GM21515 (cell line): ENCODE results near the gene OS9.

Experiments
- ATAC-seq: cut with Tn5 transposase; IDR thresholded peaks from one replicate; pipeline ENCODE4 v1.9.1; 2021; ENCODE audit not compliant: unreplicated experiment

The OS9 gene

GRCh38 chr12:57765698-57766463 is 71.9 kb downstream of the OS9 start:
- no peak for ATAC-seq

- no peak for ATAC-seq
These were observed 72.8 kb downstream of the OS9 start, which contains the start of gene CYP27B1 for GRCh38 chr12:57766464-57767304. TSS of gene CYP27B1 (minus strand) at chr12:57767078. CDS start at chr12:57767041, 37 bp downstream.

DNA sequence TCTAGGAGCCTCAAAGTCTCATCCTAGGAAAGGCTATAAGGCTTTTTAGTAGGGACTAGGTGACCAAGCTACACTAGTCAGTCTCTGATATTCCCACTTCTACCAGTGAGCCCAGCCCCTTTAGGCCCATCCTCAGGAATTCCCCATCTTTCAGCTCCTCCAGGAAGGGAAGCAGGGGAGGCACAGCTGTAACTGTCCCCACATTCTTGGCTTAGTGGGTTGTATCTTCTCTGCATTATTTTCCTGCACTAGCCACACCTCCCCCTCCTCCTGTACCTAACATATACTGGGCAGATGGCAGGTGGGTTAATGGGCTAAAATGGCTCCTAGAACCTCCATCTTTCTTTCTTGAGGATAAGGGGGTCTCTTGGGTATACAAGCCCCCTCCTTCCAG is 73.4 kb downstream of the OS9 start:
- no peak for ATAC-seq

DNA sequence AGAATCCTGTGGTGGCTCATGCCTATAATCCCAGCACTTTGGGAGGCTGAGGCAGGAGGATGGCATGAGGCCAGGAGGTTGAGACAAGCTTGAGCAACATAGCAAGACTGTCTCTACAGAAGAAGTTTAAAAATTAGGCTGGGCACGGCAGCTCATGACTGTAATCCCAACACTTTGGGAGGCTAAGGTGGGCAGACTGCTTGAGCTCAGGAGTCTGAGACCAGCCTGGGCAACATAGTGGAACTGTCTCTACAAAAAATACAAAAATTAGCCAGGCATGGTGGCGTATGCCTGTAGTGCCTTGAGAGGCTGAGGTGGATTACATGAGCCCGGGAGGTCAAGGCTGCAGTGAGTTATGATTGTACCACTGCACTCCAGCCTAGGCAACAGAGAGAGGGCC is 73.9 kb downstream of the OS9 start:
- ATAC-seq: no peak

- ATAC-seq: no peak
These were observed 75.7 kb downstream of the OS9 start for GRCh38 chr12:57769594-57769993.

GRCh38 chr12:57770734-57771133 is 76.8 kb downstream of the OS9 start:
- ATAC-seq: no peak
